Measurements from ENCODE around the gene MOGAT2.

GRCh38 chr11:75735181-75735845 lies 17.7 kb downstream of the MOGAT2 start:
- TF ChIP-seq POLR2A (IDR thresholded peaks at IDR 0.05; ENCODE audit: low read depth, low read length) (no peak), CTCF (IDR thresholded peaks at IDR 0.05; ENCODE audit: extremely low read depth in 1 of 2, insufficient read depth in 1 of 2, low read depth in 1 of 2, low read length in 2 of 2) (no peak), POLR2AphosphoS5 (IDR thresholded peaks at IDR 0.05; ENCODE audit: insufficient read depth, low read depth, low read length) (no peak), EZH2 (IDR thresholded peaks at IDR 0.05; ENCODE audit: borderline replicate concordance, low read depth, low read length, severe bottlenecking) (no peak), GATA2 (IDR thresholded peaks at IDR 0.05; ENCODE audit: insufficient read depth, insufficient read length, low read depth, low read length) (no peak), JUN (IDR thresholded peaks at IDR 0.05; ENCODE audit: borderline replicate concordance, insufficient read depth, insufficient read length, low read depth) (no peak), FOS (IDR thresholded peaks at IDR 0.05; ENCODE audit: borderline replicate concordance, insufficient read depth, low read length) (no peak)
- TF ChIP-seq, protein P1, sequence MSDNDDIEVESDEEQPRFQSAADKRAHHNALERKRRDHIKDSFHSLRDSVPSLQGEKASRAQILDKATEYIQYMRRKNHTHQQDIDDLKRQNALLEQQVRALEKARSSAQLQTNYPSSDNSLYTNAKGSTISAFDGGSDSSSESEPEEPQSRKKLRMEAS (IDR thresholded peaks at IDR 0.05; ENCODE audit: insufficient read depth, insufficient read length), result no peak
